MCF 10A (cell line): ENCODE results near the gene MYO5C. TPM values are rescaled to one million over a fixed set of nuclear protein-coding genes. Genes with fewer than 3 reads are reported as not detected.

Experiments
- BruUV-seq: library from RNA; stranded (reverse); fragments of 400-500 nt; replicated peaks from 2 replicates; lab custom pipeline; 2021; lab: Mats Ljungman, UMichigan
- CTCF ChIA-PET: fragments of 300-600 bp; sonication (Branson Sonifier 250); formaldehyde crosslinking; extraction: SDS; loops from one replicate; lab custom pipeline; 2021; ENCODE audit warnings: antibody characterized with exemption, inconsistent platforms; lab: Yijun Ruan, JAX
- POLR2A ChIA-PET: fragments of 300-600, 350-650 bp; sonication (Branson Sonifier 250); formaldehyde crosslinking; extraction: SDS; loops from one replicate; lab custom pipeline; 2020; ENCODE audit warnings: antibody characterized with exemption, inconsistent platforms; lab: Yijun Ruan, JAX
- DNase-seq: peaks from one replicate; pipeline ENCODE4 v3.0.0-alpha.2; 2018; ENCODE audit not compliant: unreplicated experiment
- H3K27ac Mint-ChIP-seq: one replicate; pipeline ENCODE4 v1.8.0; 2022; ENCODE audit warnings: mild to moderate bottlenecking, low read depth, mixed read lengths; ENCODE audit not compliant: unreplicated experiment
- H3K27me3 Mint-ChIP-seq: one replicate; pipeline ENCODE4 v1.8.0; 2022; ENCODE audit warnings: mixed read lengths; ENCODE audit not compliant: insufficient read depth, unreplicated experiment
- H3K36me3 Mint-ChIP-seq: one replicate; pipeline ENCODE4 v1.8.0; 2022; ENCODE audit warnings: mild to moderate bottlenecking, moderate library complexity, mixed read lengths; ENCODE audit not compliant: insufficient read depth, unreplicated experiment
- H3K4me1 Mint-ChIP-seq: one replicate; pipeline ENCODE4 v1.8.0; 2022; ENCODE audit warnings: mixed read lengths; ENCODE audit not compliant: insufficient read depth, unreplicated experiment
- H3K4me3 Mint-ChIP-seq: one replicate; pipeline ENCODE4 v1.8.0; 2022; ENCODE audit warnings: mild to moderate bottlenecking, moderate library complexity, mixed read lengths; ENCODE audit not compliant: unreplicated experiment
- H3K9me3 Mint-ChIP-seq: one replicate; pipeline ENCODE4 v1.8.0; 2022; ENCODE audit warnings: mixed read lengths; ENCODE audit not compliant: unreplicated experiment
- intact Hi-C: fragments of 100-400 bp; cut with micrococcal nuclease; formaldehyde crosslinking; loops from 2 replicates; pipeline ENCODE4 v1.14.1; 2022
- total RNA-seq: library from RNA; stranded (reverse); gene quantifications from 2 replicates; pipeline ENCODE4 v1.2.3, GENCODE V29; 2022
- TF ChIP-seq, protein P1 (sequence below): fragments of 200-600 bp; IDR thresholded peaks from one replicate; pipeline ENCODE4 v1.8.0; 2022; ENCODE audit warnings: antibody characterized with exemption, mild to moderate bottlenecking; ENCODE audit not compliant: unreplicated experiment

MYO5C gene
- total RNA-seq, 1 experiment from 2014 or later: 29.4 TPM

DNA sequence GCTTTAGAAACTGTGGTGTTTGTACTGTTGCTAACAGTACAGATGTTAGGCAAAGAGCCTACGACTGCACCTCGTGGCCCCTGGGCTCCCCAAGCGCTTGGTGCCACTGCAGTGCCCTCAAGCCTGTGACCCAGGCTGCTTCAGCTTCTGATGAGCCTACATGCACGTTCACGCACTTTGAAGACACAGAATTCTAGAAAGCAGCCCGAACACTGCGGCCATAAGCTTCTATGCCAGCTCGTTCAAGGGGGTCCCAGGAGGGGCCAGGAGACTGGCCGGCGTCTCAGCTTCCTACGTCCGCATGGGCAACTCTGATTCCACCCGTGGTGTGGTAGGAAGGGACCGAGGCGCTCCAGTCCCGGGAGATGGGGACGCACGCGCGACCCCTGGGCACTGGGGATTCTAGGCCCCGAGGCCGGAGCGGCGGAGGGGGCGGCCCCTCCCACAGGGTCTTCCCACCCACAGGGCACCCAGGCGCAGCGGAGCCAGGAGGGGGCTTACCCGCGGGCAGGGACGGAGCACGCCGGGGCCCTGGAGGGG lies 653 bp downstream of the MYO5C start:
- TF ChIP-seq, protein P1, sequence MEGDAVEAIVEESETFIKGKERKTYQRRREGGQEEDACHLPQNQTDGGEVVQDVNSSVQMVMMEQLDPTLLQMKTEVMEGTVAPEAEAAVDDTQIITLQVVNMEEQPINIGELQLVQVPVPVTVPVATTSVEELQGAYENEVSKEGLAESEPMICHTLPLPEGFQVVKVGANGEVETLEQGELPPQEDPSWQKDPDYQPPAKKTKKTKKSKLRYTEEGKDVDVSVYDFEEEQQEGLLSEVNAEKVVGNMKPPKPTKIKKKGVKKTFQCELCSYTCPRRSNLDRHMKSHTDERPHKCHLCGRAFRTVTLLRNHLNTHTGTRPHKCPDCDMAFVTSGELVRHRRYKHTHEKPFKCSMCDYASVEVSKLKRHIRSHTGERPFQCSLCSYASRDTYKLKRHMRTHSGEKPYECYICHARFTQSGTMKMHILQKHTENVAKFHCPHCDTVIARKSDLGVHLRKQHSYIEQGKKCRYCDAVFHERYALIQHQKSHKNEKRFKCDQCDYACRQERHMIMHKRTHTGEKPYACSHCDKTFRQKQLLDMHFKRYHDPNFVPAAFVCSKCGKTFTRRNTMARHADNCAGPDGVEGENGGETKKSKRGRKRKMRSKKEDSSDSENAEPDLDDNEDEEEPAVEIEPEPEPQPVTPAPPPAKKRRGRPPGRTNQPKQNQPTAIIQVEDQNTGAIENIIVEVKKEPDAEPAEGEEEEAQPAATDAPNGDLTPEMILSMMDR: no peak
- H3K4me3 Mint-ChIP-seq: peak overlapping the region; percentile 69
- BruUV-seq: no TSS peak
- peak; percentile 34 for DNase-seq
- peaks cover 34% of the 10 kb centered on the region for H3K4me1 Mint-ChIP-seq
- POLR2A ChIA-PET: interaction anchor here (0.6 to 2.6 kb wide), 19 partner anchors 9 to 416 kb away, joined by 3 to 11 read pairs (median 4); partner anchors contain the start of genes ARPP19 and ATOSA
- H3K9me3 Mint-ChIP-seq: no peaks in the 10 kb centered on the region
- H3K36me3 Mint-ChIP-seq: no peaks in the 10 kb centered on the region
- H3K27ac Mint-ChIP-seq: peak overlapping the region; percentile 77
- intact Hi-C loops: loop anchor here (5.0 kb wide), 1 partner anchor 38 kb away; no protein-coding TSS in a partner anchor
- CTCF ChIA-PET: interaction anchor here (0.9 to 1.6 kb wide), 3 partner anchors 8 to 440 kb away, joined by 3 to 4 read pairs (median 3); no protein-coding TSS in a partner anchor
- no peaks in the 10 kb centered on the region for H3K27me3 Mint-ChIP-seq

DNA sequence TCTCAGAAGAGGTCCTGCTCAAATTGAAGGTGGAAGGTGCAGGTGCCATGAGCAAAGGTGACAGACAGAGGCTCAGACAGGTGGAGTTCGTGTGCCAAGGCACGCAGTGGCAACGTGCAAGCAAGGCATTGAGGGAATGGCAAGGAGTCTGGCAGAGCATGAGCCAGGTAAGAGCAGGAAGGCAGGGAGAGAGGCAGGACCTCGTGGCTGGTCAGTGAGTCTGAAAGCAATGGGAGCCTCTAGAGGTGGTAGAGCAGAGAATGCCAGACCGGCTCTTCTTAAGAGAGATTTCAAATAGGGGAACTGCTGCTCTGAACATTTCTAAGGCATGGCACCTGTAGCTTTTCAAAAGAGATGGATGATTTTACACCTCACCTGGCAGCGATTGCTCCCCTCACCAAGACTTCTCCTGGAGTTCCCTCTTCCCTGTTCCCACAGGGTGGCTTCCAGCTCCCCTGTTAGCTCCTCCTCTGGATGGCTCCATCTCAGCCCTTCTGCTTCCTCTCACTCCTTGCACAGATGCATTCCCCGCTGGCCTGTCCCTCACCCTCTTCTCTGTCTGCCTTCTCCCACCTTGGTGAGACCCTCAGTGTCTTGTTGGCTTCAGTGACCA lies 2.7 kb downstream of the MYO5C start:
- POLR2A ChIA-PET: interaction anchor here (0.6 kb wide), 1 partner anchor 196 kb away, joined by 3 read pairs; no protein-coding TSS in a partner anchor
- no TSS peak for BruUV-seq

DNA sequence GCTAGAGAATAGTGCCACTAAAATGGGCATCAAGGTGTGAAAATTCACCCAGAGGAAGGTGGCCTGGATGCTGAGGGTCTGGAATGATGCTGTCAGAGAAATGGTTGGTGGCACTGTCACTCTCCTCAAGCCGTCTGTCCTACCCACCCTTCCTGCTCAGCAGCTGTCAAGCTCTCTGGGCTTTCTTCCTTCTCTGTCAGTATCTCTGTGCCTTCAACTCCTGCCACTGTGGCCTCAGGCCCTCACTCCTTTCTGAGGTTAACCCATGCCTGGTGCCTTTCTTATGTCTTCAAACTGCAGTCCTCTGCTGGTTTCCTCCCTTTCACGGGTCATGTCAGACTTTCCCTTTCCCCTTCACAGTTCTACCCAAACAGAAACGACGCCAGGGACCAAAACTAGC lies 4.4 kb downstream of the MYO5C start:
- Mint-ChIP-seq H3K4me1 (peaks cover 64% of the 10 kb centered on the region), H3K27me3 (no peaks in the 10 kb centered on the region), H3K9me3 (no peaks in the 10 kb centered on the region), H3K4me3 (no peak overlapping the region), H3K36me3 (no peaks in the 10 kb centered on the region), H3K27ac (no peak overlapping the region)
- no peak for DNase-seq
- TF ChIP-seq, protein P1: no peak
- POLR2A ChIA-PET: interaction anchor here (0.9 to 1.0 kb wide), 2 partner anchors 12 to 34 kb away, joined by 4 to 6 read pairs; no protein-coding TSS in a partner anchor
- no TSS peak for BruUV-seq
- intact Hi-C loops: no loop called here
- CTCF ChIA-PET: interaction anchor here (1.1 to 4.6 kb wide), 2 partner anchors 13 to 34 kb away, joined by 4 to 34 read pairs; no protein-coding TSS in a partner anchor

More for the DNA sequence above, 2.7 kb downstream of the MYO5C start:
- Mint-ChIP-seq H3K27ac (no peak overlapping the region), H3K27me3 (no peaks in the 10 kb centered on the region), H3K4me3 (no peak overlapping the region), H3K36me3 (no peaks in the 10 kb centered on the region), H3K9me3 (no peaks in the 10 kb centered on the region), H3K4me1 (peaks cover 54% of the 10 kb centered on the region)
- no peak for DNase-seq
- intact Hi-C loops: no loop called here
- TF ChIP-seq, protein P1: no peak
- CTCF ChIA-PET: interaction anchor here (0.6 kb wide), 1 partner anchor 11 kb away, joined by 3 read pairs; no protein-coding TSS in a partner anchor

DNA sequence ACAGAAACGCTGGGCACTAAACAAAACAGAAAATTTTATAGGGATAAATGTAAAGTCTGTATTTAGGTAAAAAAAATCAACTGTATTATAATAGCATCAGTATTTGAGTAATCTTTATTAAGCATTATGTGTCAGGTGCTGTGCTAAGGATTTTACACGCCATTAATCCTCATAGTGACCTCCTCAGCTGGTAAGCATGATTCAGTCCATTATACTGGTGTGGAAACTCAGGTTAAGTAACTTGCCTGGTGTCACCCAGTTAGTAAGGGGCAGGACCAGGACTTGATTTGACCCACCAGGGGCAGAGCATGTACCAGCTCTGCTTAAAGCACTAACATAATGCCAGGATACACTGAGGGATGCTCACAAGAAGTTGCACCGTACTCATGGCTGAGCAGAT lies 4.8 kb downstream of the MYO5C start:
- intact Hi-C loops: no loop called here
- POLR2A ChIA-PET: interaction anchor here (0.6 to 1.1 kb wide), 5 partner anchors 13 to 268 kb away, joined by 3 to 6 read pairs (median 4); no protein-coding TSS in a partner anchor
- no TSS peak for BruUV-seq
- Mint-ChIP-seq H3K4me3 (no peak overlapping the region), H3K9me3 (no peaks in the 10 kb centered on the region), H3K36me3 (no peaks in the 10 kb centered on the region), H3K4me1 (peaks cover 61% of the 10 kb centered on the region), H3K27me3 (no peaks in the 10 kb centered on the region), H3K27ac (peak overlapping the region; percentile 89)
- CTCF ChIA-PET: interaction anchor here (0.6 to 4.6 kb wide), 4 partner anchors 13 to 443 kb away, joined by 4 to 34 read pairs (median 4); no protein-coding TSS in a partner anchor
- no peak for DNase-seq
- TF ChIP-seq, protein P1: no peak
